Dendritic cell treated with granulocyte-macrophage colony-stimulating factor and Interleukin-4, amounts not matched to agents 40 ng/mL and 50 ng/mL, for 4 days (primary cell): Measurements from ENCODE around the gene ATP1B4.

ENCODE experiments used
- H3K27ac Mint-ChIP-seq: one replicate; pipeline ENCODE4 v1.8.0; 2022; ENCODE audit warnings: mild to moderate bottlenecking, mixed read lengths
- H3K27me3 Mint-ChIP-seq: one replicate; pipeline ENCODE4 v1.8.0; 2022; ENCODE audit warnings: mild to moderate bottlenecking, mixed read lengths
- H3K36me3 Mint-ChIP-seq: one replicate; pipeline ENCODE4 v1.8.0; 2022; ENCODE audit warnings: low read depth, mixed read lengths
- H3K4me1 Mint-ChIP-seq: one replicate; pipeline ENCODE4 v1.8.0; 2022; ENCODE audit warnings: low read depth, mixed read lengths
- H3K4me3 Mint-ChIP-seq: one replicate; pipeline ENCODE4 v1.8.0; 2022; ENCODE audit warnings: mild to moderate bottlenecking, moderate library complexity, mixed read lengths
- H3K9me3 Mint-ChIP-seq: one replicate; pipeline ENCODE4 v1.8.0; 2022; ENCODE audit warnings: mixed read lengths
- intact Hi-C: fragments of 100-400 bp; cut with micrococcal nuclease; formaldehyde crosslinking; loops from one replicate; pipeline ENCODE4 v1.15.0; 2022

Gene ATP1B4

GRCh38 chrX:120406638-120407037, 44.7 kb downstream of the ATP1B4 start:
- Mint-ChIP-seq H3K4me1 (no peaks in the 10 kb centered on the region), H3K27ac (no peak overlapping the region), H3K4me3 (no peak overlapping the region), H3K9me3 (peaks cover 31% of the 10 kb centered on the region), H3K27me3 (no peaks in the 10 kb centered on the region), H3K36me3 (no peaks in the 10 kb centered on the region)
- intact Hi-C loops = no loop called here

- Mint-ChIP-seq H3K27me3 (no peaks in the 10 kb centered on the region), H3K27ac (no peak overlapping the region), H3K4me1 (no peaks in the 10 kb centered on the region), H3K9me3 (peaks cover 31% of the 10 kb centered on the region), H3K36me3 (no peaks in the 10 kb centered on the region), H3K4me3 (no peak overlapping the region)
- intact Hi-C loops = no loop called here
These were observed 46.3 kb downstream of the ATP1B4 start for GRCh38 chrX:120408168-120408567.

- Mint-ChIP-seq H3K27me3 (no peaks in the 10 kb centered on the region), H3K4me3 (no peak overlapping the region), H3K4me1 (no peaks in the 10 kb centered on the region), H3K36me3 (no peaks in the 10 kb centered on the region), H3K27ac (no peak overlapping the region), H3K9me3 (no peaks in the 10 kb centered on the region)
- intact Hi-C loops = no loop called here
These were observed 57.6 kb downstream of the ATP1B4 start for GRCh38 chrX:120419463-120419862.

- H3K27me3 Mint-ChIP-seq = no peaks in the 10 kb centered on the region
- H3K36me3 Mint-ChIP-seq = peaks cover 4% of the 10 kb centered on the region
- H3K4me1 Mint-ChIP-seq = no peaks in the 10 kb centered on the region
- no peak overlapping the region for H3K4me3 Mint-ChIP-seq
- H3K27ac Mint-ChIP-seq = no peak overlapping the region
- H3K9me3 Mint-ChIP-seq = no peaks in the 10 kb centered on the region
- intact Hi-C loops = loop anchor here (10.0 kb wide), 1 partner anchor 172 kb away; the partner anchor contains the start of gene ZBTB33
These were observed 64.7 kb downstream of the ATP1B4 start for GRCh38 chrX:120426599-120426998.

GRCh38 chrX:120428309-120428708, 66.4 kb downstream of the ATP1B4 start:
- Mint-ChIP-seq H3K4me3 (no peak overlapping the region), H3K9me3 (no peaks in the 10 kb centered on the region), H3K4me1 (peaks cover 15% of the 10 kb centered on the region), H3K27me3 (no peaks in the 10 kb centered on the region), H3K36me3 (peaks cover 21% of the 10 kb centered on the region), H3K27ac (no peak overlapping the region)
- intact Hi-C loops = loop anchor here (10.0 kb wide), 1 partner anchor 174 kb away; the partner anchor contains the start of gene ZBTB33

- Mint-ChIP-seq H3K9me3 (no peaks in the 10 kb centered on the region), H3K4me3 (no peak overlapping the region), H3K4me1 (peaks cover 16% of the 10 kb centered on the region), H3K27ac (no peak overlapping the region), H3K27me3 (no peaks in the 10 kb centered on the region), H3K36me3 (peaks cover 37% of the 10 kb centered on the region)
- intact Hi-C loops = loop anchor here (10.0 kb wide), 1 partner anchor 175 kb away; the partner anchor contains the start of gene ZBTB33
These were observed 68.1 kb downstream of the ATP1B4 start for GRCh38 chrX:120429776-120430540.
